Measurements from ENCODE around the gene ACAT1.

Gene ACAT1

DNA sequence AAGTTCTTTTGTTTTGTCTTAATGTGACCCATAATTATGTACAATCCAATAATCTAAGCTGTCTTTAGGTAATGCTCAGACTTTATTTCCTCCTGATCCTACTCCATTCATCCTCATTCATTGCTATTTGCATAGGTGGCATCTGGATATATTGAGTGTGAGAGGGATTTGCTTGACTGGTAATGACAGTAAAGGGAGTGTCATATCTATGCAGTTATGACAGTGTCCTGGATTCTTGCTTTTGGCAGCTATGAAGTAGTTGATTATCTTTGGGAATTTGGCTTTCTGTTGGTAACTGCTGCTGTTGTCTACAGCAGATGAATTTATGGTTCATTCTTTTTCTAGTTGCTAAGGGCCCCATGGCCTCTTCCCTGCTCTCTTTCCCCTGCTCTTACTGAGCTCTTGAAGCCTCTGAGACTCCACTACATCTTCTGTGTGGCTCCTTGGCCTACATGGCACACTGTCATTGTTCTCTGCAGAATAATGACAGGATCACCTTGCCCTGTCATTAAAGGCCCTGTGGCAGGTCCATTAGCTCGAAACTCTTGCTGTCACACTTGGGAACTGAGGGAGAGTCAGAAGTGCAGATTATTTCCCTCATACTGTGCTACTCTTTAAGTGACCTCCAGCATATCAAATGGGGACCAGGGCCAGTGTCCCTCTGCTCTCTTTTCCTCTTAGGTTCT is 20.1 kb upstream of the ACAT1 start:
- Histone ChIP-seq H3K4me2 (ENCODE audit: low read depth, low read length, poor library complexity, severe bottlenecking) (no peak overlapping the region), H3K79me2 (ENCODE audit: insufficient read depth, low read length) (no peaks in the 10 kb centered on the region), H4K20me1 (ENCODE audit: low read depth, low read length) (no peaks in the 10 kb centered on the region), H3F3A (ENCODE audit: insufficient read depth) (no peaks in the 10 kb centered on the region; the same call in 1 of the 2 replicates), H3K27ac (ENCODE audit: low read depth, low read length) (no peak overlapping the region), H3K9ac (ENCODE audit: low read length) (no peak overlapping the region), H3K4me3 (ENCODE audit: insufficient read depth, low read length, poor library complexity, severe bottlenecking) (no peak overlapping the region), H3K36me3 (ENCODE audit: low read length) (peaks cover 25% of the 10 kb centered on the region), H3K9me2 (replicated peaks; ENCODE audit: insufficient read depth, low read length) (no peaks in the 10 kb centered on the region), H3K27me3 (ENCODE audit: low read length) (no peaks in the 10 kb centered on the region), H3K9me3 (ENCODE audit: insufficient read depth, low read length) (no peaks in the 10 kb centered on the region), H2AFZ (ENCODE audit: low read depth, low read length, severe bottlenecking) (no peak overlapping the region)
- TF ChIP-seq EZH2phosphoT487 (conservative IDR thresholded peaks at IDR 0.05; ENCODE audit: low read length), result no peak
- TF ChIP-seq, protein P1, sequence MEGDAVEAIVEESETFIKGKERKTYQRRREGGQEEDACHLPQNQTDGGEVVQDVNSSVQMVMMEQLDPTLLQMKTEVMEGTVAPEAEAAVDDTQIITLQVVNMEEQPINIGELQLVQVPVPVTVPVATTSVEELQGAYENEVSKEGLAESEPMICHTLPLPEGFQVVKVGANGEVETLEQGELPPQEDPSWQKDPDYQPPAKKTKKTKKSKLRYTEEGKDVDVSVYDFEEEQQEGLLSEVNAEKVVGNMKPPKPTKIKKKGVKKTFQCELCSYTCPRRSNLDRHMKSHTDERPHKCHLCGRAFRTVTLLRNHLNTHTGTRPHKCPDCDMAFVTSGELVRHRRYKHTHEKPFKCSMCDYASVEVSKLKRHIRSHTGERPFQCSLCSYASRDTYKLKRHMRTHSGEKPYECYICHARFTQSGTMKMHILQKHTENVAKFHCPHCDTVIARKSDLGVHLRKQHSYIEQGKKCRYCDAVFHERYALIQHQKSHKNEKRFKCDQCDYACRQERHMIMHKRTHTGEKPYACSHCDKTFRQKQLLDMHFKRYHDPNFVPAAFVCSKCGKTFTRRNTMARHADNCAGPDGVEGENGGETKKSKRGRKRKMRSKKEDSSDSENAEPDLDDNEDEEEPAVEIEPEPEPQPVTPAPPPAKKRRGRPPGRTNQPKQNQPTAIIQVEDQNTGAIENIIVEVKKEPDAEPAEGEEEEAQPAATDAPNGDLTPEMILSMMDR (IDR thresholded peaks at IDR 0.05; ENCODE audit: insufficient read depth, low read length, poor library complexity, severe bottlenecking), result no peak

DNA sequence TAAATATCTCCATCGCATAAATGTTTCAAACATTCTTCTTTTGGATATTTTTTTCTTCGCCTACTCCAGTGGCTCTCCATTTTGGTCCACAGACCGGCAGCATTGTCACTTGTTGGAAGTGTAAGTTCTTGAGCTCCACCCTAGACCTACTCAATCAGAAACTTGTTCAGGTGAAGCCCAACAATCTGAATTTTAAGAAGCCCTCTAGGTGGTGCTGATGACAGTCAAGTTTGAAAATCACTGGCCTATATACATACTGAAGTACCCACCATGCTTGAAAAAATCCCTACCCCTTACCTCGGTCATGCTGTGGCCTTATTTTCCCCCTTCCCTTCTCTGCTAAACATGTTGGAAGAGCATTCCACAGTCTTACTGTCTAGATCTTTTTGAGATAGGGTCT is 10.2 kb upstream of the ACAT1 start:
- Histone ChIP-seq H3K4me2 (ENCODE audit: low read depth, low read length, poor library complexity, severe bottlenecking) (no peak overlapping the region), H3K27ac (ENCODE audit: low read depth, low read length) (no peak overlapping the region)
- TF ChIP-seq, protein P1 (IDR thresholded peaks at IDR 0.05; ENCODE audit: insufficient read depth, low read length, poor library complexity, severe bottlenecking), result no peak
- TF ChIP-seq EZH2phosphoT487 (conservative IDR thresholded peaks at IDR 0.05; ENCODE audit: low read length), result no peak

DNA sequence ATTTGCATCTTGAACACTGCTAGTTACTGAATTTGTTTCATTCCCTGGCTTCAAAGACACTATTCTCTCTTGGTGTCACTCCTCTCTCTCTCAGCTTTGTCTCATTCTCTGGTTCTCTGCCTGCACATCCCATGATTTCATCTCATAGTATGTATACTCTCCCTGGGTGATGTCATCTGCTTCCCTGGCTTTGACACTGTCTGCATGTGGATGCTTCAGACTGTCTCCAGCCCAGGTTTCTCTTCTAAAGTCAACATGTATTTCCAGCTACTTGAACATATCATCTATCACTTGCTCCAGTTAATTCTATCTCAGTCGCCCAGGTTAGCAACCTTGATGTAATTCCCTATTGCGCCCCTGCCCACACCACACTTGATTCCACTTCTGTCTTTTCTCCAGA is 9.3 kb upstream of the ACAT1 start:
- no peak overlapping the region for H3K4me3 ChIP-seq (ENCODE audit: insufficient read depth, low read length, poor library complexity, severe bottlenecking)
- no peak overlapping the region for H3K4me2 ChIP-seq (ENCODE audit: low read depth, low read length, poor library complexity, severe bottlenecking)
- TF ChIP-seq, protein P1 (IDR thresholded peaks at IDR 0.05; ENCODE audit: insufficient read depth, low read length, poor library complexity, severe bottlenecking), result no peak
- TF ChIP-seq EZH2phosphoT487 (conservative IDR thresholded peaks at IDR 0.05; ENCODE audit: low read length), result no peak
- H3F3A ChIP-seq (ENCODE audit: insufficient read depth), result peaks cover 5% of the 10 kb centered on the region; the same call in 1 of the 2 replicates
- H3K9me2 ChIP-seq (replicated peaks; ENCODE audit: insufficient read depth, low read length), result no peaks in the 10 kb centered on the region
- no peak overlapping the region for H3K9ac ChIP-seq (ENCODE audit: low read length)
- H3K27ac ChIP-seq (ENCODE audit: low read depth, low read length), result no peak overlapping the region
- no peaks in the 10 kb centered on the region for H3K36me3 ChIP-seq (ENCODE audit: low read length)
- H4K20me1 ChIP-seq (ENCODE audit: low read depth, low read length), result no peaks in the 10 kb centered on the region
- H2AFZ ChIP-seq (ENCODE audit: low read depth, low read length, severe bottlenecking), result no peak overlapping the region
- no peaks in the 10 kb centered on the region for H3K9me3 ChIP-seq (ENCODE audit: insufficient read depth, low read length)
- H3K27me3 ChIP-seq (ENCODE audit: low read length), result no peaks in the 10 kb centered on the region
- H3K79me2 ChIP-seq (ENCODE audit: insufficient read depth, low read length), result no peaks in the 10 kb centered on the region

More for the DNA sequence above, 10.2 kb upstream of the ACAT1 start:
- Histone ChIP-seq H3F3A (ENCODE audit: insufficient read depth) (peaks cover 5% of the 10 kb centered on the region; the same call in 1 of the 2 replicates), H3K9ac (ENCODE audit: low read length) (no peak overlapping the region), H3K79me2 (ENCODE audit: insufficient read depth, low read length) (no peaks in the 10 kb centered on the region), H2AFZ (ENCODE audit: low read depth, low read length, severe bottlenecking) (no peak overlapping the region), H3K9me2 (replicated peaks; ENCODE audit: insufficient read depth, low read length) (no peaks in the 10 kb centered on the region), H4K20me1 (ENCODE audit: low read depth, low read length) (no peaks in the 10 kb centered on the region), H3K27me3 (ENCODE audit: low read length) (no peaks in the 10 kb centered on the region), H3K36me3 (ENCODE audit: low read length) (no peaks in the 10 kb centered on the region), H3K9me3 (ENCODE audit: insufficient read depth, low read length) (no peaks in the 10 kb centered on the region), H3K4me3 (ENCODE audit: insufficient read depth, low read length, poor library complexity, severe bottlenecking) (no peak overlapping the region)
